ENCODE data around the gene DDX42.

The DDX42 gene

DNA sequence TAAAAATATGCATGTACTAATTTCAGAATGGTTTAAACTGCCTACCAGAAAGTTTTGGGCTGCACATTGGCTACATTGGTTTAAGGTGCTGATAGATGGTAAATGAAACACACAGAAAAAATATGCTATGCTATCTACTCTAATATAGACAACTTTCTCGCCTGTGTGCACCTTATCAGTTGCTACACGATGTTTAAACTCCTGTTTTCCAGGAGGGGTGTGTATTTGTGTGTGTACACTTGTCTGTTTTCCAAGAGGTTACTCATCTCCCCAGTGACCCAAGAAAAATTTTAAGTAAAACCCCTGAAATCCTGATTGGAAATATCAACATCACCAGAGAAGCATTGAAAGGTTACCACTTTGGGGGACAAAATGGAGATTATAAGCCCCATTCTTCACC is 31.6 kb downstream of the DDX42 start:
- in situ Hi-C loops (cut with HindIII; ENCODE audit: low sequenced_read_pairs) = no loop called here
- DNase-seq (ENCODE audit: low read depth) = no peak
- TF ChIP-seq, protein P1, sequence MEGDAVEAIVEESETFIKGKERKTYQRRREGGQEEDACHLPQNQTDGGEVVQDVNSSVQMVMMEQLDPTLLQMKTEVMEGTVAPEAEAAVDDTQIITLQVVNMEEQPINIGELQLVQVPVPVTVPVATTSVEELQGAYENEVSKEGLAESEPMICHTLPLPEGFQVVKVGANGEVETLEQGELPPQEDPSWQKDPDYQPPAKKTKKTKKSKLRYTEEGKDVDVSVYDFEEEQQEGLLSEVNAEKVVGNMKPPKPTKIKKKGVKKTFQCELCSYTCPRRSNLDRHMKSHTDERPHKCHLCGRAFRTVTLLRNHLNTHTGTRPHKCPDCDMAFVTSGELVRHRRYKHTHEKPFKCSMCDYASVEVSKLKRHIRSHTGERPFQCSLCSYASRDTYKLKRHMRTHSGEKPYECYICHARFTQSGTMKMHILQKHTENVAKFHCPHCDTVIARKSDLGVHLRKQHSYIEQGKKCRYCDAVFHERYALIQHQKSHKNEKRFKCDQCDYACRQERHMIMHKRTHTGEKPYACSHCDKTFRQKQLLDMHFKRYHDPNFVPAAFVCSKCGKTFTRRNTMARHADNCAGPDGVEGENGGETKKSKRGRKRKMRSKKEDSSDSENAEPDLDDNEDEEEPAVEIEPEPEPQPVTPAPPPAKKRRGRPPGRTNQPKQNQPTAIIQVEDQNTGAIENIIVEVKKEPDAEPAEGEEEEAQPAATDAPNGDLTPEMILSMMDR (IDR thresholded peaks at IDR 0.05; ENCODE audit: low read depth, low read length, missing control alignments) = no peak
- no peak overlapping the region for H3K4me3 ChIP-seq (ENCODE audit: low read depth, low read length)

DNA sequence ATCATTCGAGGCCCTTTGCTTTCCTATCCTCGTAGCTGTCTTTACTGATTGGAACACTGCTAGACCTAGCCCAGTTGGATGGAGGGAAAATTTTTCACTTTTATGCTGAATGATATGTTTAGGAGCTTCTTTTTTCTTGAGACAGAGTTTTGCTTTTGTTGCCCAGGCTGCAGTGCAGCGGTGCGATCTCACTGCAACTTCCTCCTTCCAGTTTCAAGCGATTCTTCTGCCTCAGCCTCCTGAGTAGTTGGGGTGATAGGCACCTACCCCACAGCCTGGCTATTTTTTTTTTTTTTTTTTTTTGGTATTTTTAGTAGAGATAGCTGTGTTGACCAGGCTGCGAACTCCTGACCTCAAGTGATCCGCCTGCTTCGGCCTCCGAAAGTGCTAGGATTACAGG is 36.0 kb downstream of the DDX42 start:
- DNase-seq (ENCODE audit: low read depth) = no peak
- in situ Hi-C loops (cut with HindIII; ENCODE audit: low sequenced_read_pairs) = no loop called here
- no peak overlapping the region for H3K4me3 ChIP-seq (ENCODE audit: low read depth, low read length)
- TF ChIP-seq, protein P1 (IDR thresholded peaks at IDR 0.05; ENCODE audit: low read depth, low read length, missing control alignments) = no peak

DNA sequence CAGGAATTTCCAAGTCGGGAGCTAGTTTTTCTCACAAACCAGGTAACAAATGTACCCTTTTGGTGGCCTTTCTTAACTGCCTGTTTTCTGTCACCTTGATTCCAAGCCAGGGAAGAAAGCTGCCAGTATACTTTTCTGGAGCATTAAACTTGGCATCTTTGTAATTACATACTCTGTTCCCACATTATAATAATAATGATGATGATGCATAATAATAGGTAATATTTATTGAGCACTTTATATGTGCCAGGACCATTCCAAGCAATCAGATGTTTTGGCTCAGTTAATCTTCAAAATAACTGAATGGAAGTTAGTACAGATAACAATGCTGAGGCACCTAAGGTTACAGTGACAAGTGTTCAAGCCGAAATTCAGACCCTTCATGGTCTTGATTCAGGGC is 42.2 kb downstream of the DDX42 start:
- TF ChIP-seq, protein P1 (IDR thresholded peaks at IDR 0.05; ENCODE audit: low read depth, low read length, missing control alignments) = no peak
- in situ Hi-C loops (cut with HindIII; ENCODE audit: low sequenced_read_pairs) = loop anchor here (5.0 kb wide), 1 partner anchor 69 kb away; no protein-coding TSS in a partner anchor
- DNase-seq (ENCODE audit: low read depth) = no peak
- no peak overlapping the region for H3K4me3 ChIP-seq (ENCODE audit: low read depth, low read length)

DNA sequence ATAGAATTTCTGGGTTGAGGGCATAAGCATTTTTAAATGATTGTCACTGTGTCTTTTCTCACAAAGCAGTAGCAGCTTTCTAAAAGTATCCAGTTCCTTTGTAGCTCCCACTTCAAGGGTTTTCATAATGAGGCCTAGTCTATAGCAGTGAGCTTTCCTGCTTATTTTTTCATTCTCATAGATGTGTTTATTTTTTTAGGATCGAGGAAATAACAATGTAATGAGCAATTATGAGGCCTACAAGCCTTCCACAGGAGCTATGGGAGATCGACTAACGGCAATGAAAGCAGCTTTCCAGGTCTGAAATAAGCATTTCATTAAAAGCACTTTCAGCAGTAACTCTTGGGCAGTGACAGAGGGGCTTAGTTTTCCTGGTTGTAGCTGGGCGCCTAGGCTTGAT is 42.7 kb downstream of the DDX42 start:
- TF ChIP-seq, protein P1 (IDR thresholded peaks at IDR 0.05; ENCODE audit: low read depth, low read length, missing control alignments) = no peak
- no peak overlapping the region for H3K4me3 ChIP-seq (ENCODE audit: low read depth, low read length)
- DNase-seq (ENCODE audit: low read depth) = no peak
- in situ Hi-C loops (cut with HindIII; ENCODE audit: low sequenced_read_pairs) = loop anchor here (5.0 kb wide), 1 partner anchor 69 kb away; no protein-coding TSS in a partner anchor

DNA sequence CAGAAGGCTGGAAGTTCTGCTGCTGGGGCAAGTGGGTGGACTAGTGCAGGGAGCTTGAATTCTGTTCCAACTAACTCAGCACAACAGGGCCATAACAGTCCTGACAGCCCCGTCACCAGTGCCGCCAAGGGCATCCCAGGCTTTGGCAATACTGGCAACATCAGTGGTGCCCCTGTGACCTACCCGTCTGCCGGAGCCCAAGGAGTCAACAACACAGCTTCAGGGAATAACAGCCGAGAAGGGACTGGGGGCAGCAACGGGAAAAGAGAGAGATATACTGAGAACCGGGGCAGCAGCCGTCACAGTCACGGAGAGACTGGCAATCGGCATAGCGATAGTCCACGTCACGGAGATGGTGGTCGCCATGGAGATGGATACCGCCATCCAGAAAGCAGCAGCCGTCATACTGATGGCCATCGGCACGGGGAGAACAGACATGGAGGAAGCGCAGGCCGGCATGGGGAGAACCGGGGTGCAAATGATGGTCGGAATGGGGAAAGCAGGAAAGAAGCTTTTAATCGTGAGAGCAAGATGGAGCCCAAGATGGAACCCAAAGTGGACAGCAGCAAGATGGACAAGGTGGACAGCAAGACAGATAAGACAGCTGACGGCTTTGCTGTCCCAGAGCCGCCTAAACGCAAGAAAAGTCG is 43.9 kb downstream of the DDX42 start:
- in situ Hi-C loops (cut with HindIII; ENCODE audit: low sequenced_read_pairs) = loop anchor here (5.0 kb wide), 1 partner anchor 71 kb away; no protein-coding TSS in a partner anchor
- DNase-seq (ENCODE audit: low read depth) = no peak
- TF ChIP-seq, protein P1 (IDR thresholded peaks at IDR 0.05; ENCODE audit: low read depth, low read length, missing control alignments) = no peak
- no peak overlapping the region for H3K4me3 ChIP-seq (ENCODE audit: low read depth, low read length)

DNA sequence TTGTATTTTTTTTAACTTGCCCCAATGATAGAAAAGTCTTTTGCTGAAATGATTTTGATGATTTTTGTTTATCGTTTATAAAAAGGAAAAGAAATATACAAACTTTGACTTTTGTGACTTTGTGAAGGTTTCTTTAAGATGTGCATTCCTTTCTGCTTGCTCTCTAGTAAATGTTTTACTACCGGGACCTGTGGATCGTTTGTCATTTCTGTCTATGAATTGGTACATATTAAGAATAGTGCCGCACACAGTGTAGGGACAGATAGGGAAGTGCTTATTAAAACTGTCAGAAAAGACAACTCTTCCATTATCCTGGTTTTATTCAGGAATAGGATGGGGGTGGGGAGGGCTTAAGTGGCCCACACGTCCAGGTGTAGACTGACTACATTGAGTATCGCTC is 45.2 kb downstream of the DDX42 start:
- in situ Hi-C loops (cut with HindIII; ENCODE audit: low sequenced_read_pairs) = loop anchor here (5.0 kb wide), 1 partner anchor 72 kb away; no protein-coding TSS in a partner anchor
- no peak overlapping the region for H3K4me3 ChIP-seq (ENCODE audit: low read depth, low read length)
- no peak for DNase-seq (ENCODE audit: low read depth)
- TF ChIP-seq, protein P1 (IDR thresholded peaks at IDR 0.05; ENCODE audit: low read depth, low read length, missing control alignments) = no peak

Data from astrocyte of the cerebellum (primary cell).